Right forelimb (tissue), 1 donor: ENCODE data around the gene LRRC14B.

Source experiments
- DNase-seq: peaks from one replicate; pipeline ENCODE4 v3.0.0-alpha.2; 2018

The LRRC14B gene

GRCh38 chr5:191036-191948 lies at the start of gene LRRC14B:
Gene LRRC14B (plus strand): TSS chr5:191495. CDS start chr5:191539, 44 bp downstream.
- DNase-seq: no peak

GRCh38 chr5:141761-142160 lies 49.5 kb upstream of the LRRC14B start:
- DNase-seq: no peak

- no peak for DNase-seq
Measured at GRCh38 chr5:142246-142810, 49.0 kb upstream of the LRRC14B start.

GRCh38 chr5:143041-143440 lies 48.3 kb upstream of the LRRC14B start:
- no peak for DNase-seq

- DNase-seq: no peak
Measured at GRCh38 chr5:144941-145340, 46.4 kb upstream of the LRRC14B start.

GRCh38 chr5:145585-146323 lies 45.5 kb upstream of the LRRC14B start:
- no peak for DNase-seq

GRCh38 chr5:147751-148150 lies 43.5 kb upstream of the LRRC14B start:
- DNase-seq: no peak

- DNase-seq: no peak
Measured at GRCh38 chr5:149745-150485, 41.4 kb upstream of the LRRC14B start.

GRCh38 chr5:150746-151145 lies 40.5 kb upstream of the LRRC14B start:
- no peak for DNase-seq

GRCh38 chr5:152077-152476 lies 39.2 kb upstream of the LRRC14B start:
- DNase-seq: no peak

- no peak for DNase-seq
Measured at GRCh38 chr5:153256-153655, 38.0 kb upstream of the LRRC14B start.

GRCh38 chr5:154236-154635 lies 37.1 kb upstream of the LRRC14B start:
- no peak for DNase-seq

- no peak for DNase-seq
Measured at GRCh38 chr5:154826-155225, 36.5 kb upstream of the LRRC14B start.

- DNase-seq: no peak
Measured at GRCh38 chr5:155651-156410, 35.5 kb upstream of the LRRC14B start.

- DNase-seq: peak; percentile 16
Measured at GRCh38 chr5:156411-157072, 34.8 kb upstream of the LRRC14B start.

GRCh38 chr5:157126-157715 lies 34.1 kb upstream of the LRRC14B start:
- peak; percentile 19 for DNase-seq

- DNase-seq: peak; percentile 22
Measured at GRCh38 chr5:157801-158200, 33.5 kb upstream of the LRRC14B start.

GRCh38 chr5:158807-159447 lies 32.4 kb upstream of the LRRC14B start:
- peak; percentile 12 for DNase-seq

- DNase-seq: peak; percentile 36
Measured at GRCh38 chr5:159448-160172, 31.7 kb upstream of the LRRC14B start.

GRCh38 chr5:160173-160510 lies 31.2 kb upstream of the LRRC14B start:
- peak; percentile 41 for DNase-seq
